Neural cell (in vitro differentiated cells): ENCODE data around the gene RFTN1. TPM values are rescaled to one million over a fixed set of nuclear protein-coding genes. Genes with fewer than 3 reads are reported as not detected.

ENCODE experiments used
- H2AFZ ChIP-seq: fragments of 200-600, 300-800 bp; sonication (generic), shearing (Covaris generic); 2 replicates; pipeline ENCODE4 v1.6.0; 2014; ENCODE audit warnings: low read depth, mild to moderate bottlenecking, antibody characterized with exemption, low read length, moderate library complexity
- H3F3A ChIP-seq: fragments of 200-600 bp; shearing (Covaris generic); 2 replicates; pipeline ENCODE4 v1.6.1; 2016; ENCODE audit warnings: mild to moderate bottlenecking, moderate library complexity, mixed read lengths, antibody characterized with exemption, low read length; ENCODE audit not compliant: insufficient read depth, poor library complexity, severe bottlenecking
- H3K27ac ChIP-seq: fragments of 200-600, 300-800 bp; sonication (generic), shearing (Covaris generic); 2 replicates; pipeline ENCODE4 v1.5.1; 2014; ENCODE audit warnings: mild to moderate bottlenecking, low read length, moderate library complexity
- H3K27me3 ChIP-seq: fragments of 300-800, 200-600 bp; sonication (generic), shearing (Covaris generic); 2 replicates; pipeline ENCODE4 v1.6.0; 2014; ENCODE audit warnings: mild to moderate bottlenecking, low read depth, low read length, moderate library complexity; ENCODE audit not compliant: insufficient read depth
- H3K36me3 ChIP-seq: fragments of 300-800, 200-600 bp; sonication (generic), shearing (Covaris generic); 2 replicates; pipeline ENCODE4 v1.5.1; 2014; ENCODE audit warnings: mild to moderate bottlenecking, antibody characterized with exemption, low read length, moderate library complexity; ENCODE audit not compliant: insufficient read depth
- H3K4me2 ChIP-seq: fragments of 300-800, 200-600 bp; sonication (generic), shearing (Covaris generic); 2 replicates; pipeline ENCODE4 v1.6.0; 2014; ENCODE audit warnings: mild to moderate bottlenecking, low read length
- H3K4me3 ChIP-seq: fragments of 300-800, 200-600 bp; sonication (generic), shearing (Covaris generic); 2 replicates; pipeline ENCODE4 v1.5.1; 2014; ENCODE audit warnings: mild to moderate bottlenecking, low read length, moderate library complexity
- H3K79me2 ChIP-seq: fragments of 200-600 bp; shearing (Covaris generic); replicated peaks from 2 replicates; pipeline ENCODE4 v1.6.0; 2014; ENCODE audit warnings: mild to moderate bottlenecking, low read length, moderate library complexity; ENCODE audit not compliant: insufficient read depth
- H3K9ac ChIP-seq: fragments of 300-800, 200-600 bp; sonication (generic), shearing (Covaris generic); 2 replicates; pipeline ENCODE4 v1.6.1; 2016; ENCODE audit warnings: mild to moderate bottlenecking, low read length, mixed read lengths
- H3K9me2 ChIP-seq: fragments of 200-600 bp; shearing (Covaris generic); 2 replicates; pipeline ENCODE4 v1.6.1; 2016; ENCODE audit warnings: mild to moderate bottlenecking, low read length, mixed read lengths; ENCODE audit not compliant: insufficient read depth
- H3K9me3 ChIP-seq: fragments of 200-600, 300-800 bp; sonication (generic), shearing (Covaris generic); 2 replicates; pipeline ENCODE4 v1.6.1; 2016; ENCODE audit warnings: mild to moderate bottlenecking, mixed run types, low read length, moderate library complexity, mixed read lengths
- H4K20me1 ChIP-seq: fragments of 200-600 bp; shearing (Covaris generic); 2 replicates; pipeline ENCODE4 v1.6.1; 2016; ENCODE audit warnings: mild to moderate bottlenecking, mixed run types; ENCODE audit not compliant: insufficient read depth
- EP300 ChIP-seq: fragments of 450-650 bp; conservative IDR thresholded peaks from 2 replicates; pipeline ENCODE4 v1.6.1; 2014; ENCODE audit warnings: antibody characterized with exemption, mild to moderate bottlenecking, moderate library complexity; ENCODE audit not compliant: poor library complexity, severe bottlenecking
- EZH2 ChIP-seq: fragments of 200-600, 300-800 bp; shearing (Covaris generic), sonication (generic); IDR thresholded peaks from 2 replicates; pipeline ENCODE4 v1.6.1; 2014; ENCODE audit warnings: antibody characterized with exemption, low read length, borderline replicate concordance, mild to moderate bottlenecking; ENCODE audit not compliant: insufficient read depth, poor library complexity, severe bottlenecking
- MXI1 ChIP-seq: fragments of 450-650 bp; conservative IDR thresholded peaks from 2 replicates; pipeline ENCODE4 v1.6.1; 2014; ENCODE audit warnings: antibody characterized with exemption, mild to moderate bottlenecking; ENCODE audit not compliant: poor library complexity, severe bottlenecking
- POLR2AphosphoS5 ChIP-seq: IDR thresholded peaks from 2 replicates; pipeline ENCODE4 v1.6.1; 2012
- RAD21 ChIP-seq: fragments of 450-650 bp; conservative IDR thresholded peaks from 2 replicates; pipeline ENCODE4 v1.6.1; 2014; ENCODE audit warnings: antibody characterized with exemption, mild to moderate bottlenecking, moderate library complexity
- SMC3 ChIP-seq: fragments of 450-650 bp; conservative IDR thresholded peaks from 2 replicates; pipeline ENCODE4 v1.6.1; 2014; ENCODE audit warnings: antibody characterized with exemption, mild to moderate bottlenecking, moderate library complexity; ENCODE audit not compliant: poor library complexity
- TAF1 ChIP-seq: IDR thresholded peaks from 2 replicates; pipeline ENCODE4 v1.6.1; 2012; ENCODE audit warnings: low read depth
- polyA plus RNA-seq: library from polyadenylated mRNA; depleted of rRNA; stranded (reverse); fragments of >200 nt; gene quantifications from 2 replicates; pipeline ENCODE4 v1.2.3, GENCODE V29; 2014
- TF ChIP-seq, protein P1 (sequence below): IDR thresholded peaks from 2 replicates; pipeline ENCODE4 v1.6.1; 2012; ENCODE audit warnings: borderline replicate concordance
- TF ChIP-seq, protein P2 (sequence below): fragments of 450-650 bp; IDR thresholded peaks from 2 replicates; pipeline ENCODE4 v1.5.1; 2014; ENCODE audit warnings: antibody characterized with exemption, mild to moderate bottlenecking, moderate library complexity; ENCODE audit not compliant: poor library complexity, severe bottlenecking

The RFTN1 gene
- polyA plus RNA-seq, 1 donor from 2014 or later = 36.8 TPM

DNA sequence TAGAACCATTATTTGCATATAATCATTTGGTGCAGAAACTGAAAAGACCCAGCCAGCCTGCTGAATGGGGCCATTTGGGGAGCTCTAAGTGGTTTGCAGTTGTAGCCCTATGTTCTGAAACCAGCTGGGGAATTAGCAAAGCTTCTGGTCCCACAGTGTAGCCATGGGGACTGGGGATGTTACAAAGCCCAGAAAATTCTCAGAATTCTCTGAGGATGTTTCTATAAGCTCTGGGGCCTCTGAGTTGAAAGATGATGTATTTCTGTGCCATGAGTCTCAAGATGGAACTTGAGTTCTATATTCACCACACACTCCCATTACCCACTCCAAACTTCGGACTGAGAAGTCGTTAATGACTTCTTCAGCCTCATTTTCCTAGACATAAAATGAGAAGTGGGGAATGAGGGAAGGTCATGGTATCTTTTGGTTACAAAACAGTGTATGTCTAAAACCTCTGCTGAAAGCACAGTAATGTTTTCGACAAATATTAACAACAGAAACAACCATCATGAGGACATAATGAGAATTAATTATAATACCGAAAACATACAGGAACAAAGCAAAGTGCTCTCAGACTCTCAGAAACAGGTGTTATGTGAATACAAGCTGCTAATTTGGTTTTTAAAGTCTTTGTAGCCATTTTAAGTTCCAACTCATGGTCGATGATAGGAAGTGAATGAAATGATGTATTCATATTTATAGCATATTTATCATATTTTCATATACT, 89.4 kb downstream of the RFTN1 start:
- no peak for TF ChIP-seq EZH2
- TF ChIP-seq MXI1 = no peak
- no peak for TF ChIP-seq POLR2AphosphoS5
- no peak for TF ChIP-seq TAF1
- no peak for TF ChIP-seq SMC3
- TF ChIP-seq RAD21 = no peak
- Histone ChIP-seq H3K9me3 (no peaks in the 10 kb centered on the region), H3K27ac (no peak overlapping the region)

DNA sequence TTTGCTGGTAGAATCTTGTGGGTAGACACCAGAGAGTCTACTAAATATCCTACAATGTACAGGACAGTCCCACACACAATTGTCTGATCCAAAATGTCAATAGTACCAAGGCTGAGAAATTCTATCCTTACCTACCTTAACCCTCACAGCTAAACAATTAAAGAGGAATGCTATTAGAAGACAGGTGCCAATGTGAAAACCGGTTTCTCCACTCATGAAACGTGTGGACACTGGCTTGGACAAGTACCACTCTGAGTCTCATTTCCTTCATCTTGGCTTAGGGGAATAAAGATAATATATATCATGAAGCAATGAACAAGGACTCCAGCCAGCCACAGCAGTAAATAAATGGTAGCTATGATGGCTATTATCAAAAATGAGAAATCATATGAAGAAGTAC, 90.2 kb downstream of the RFTN1 start:
- Histone ChIP-seq H3F3A (no peaks in the 10 kb centered on the region), H3K9me2 (no peaks in the 10 kb centered on the region), H3K9ac (no peak overlapping the region), H3K79me2 (no peaks in the 10 kb centered on the region), H3K36me3 (no peaks in the 10 kb centered on the region), H2AFZ (no peak overlapping the region), H3K4me3 (no peak overlapping the region), H4K20me1 (no peaks in the 10 kb centered on the region), H3K27me3 (no peaks in the 10 kb centered on the region), H3K4me2 (no peak overlapping the region), H3K9me3 (no peaks in the 10 kb centered on the region), H3K27ac (no peak overlapping the region)
- TF ChIP-seq RAD21 (no peak), POLR2AphosphoS5 (no peak), SMC3 (no peak), MXI1 (no peak), TAF1 (no peak), EP300 (no peak), EZH2 (no peak)
- TF ChIP-seq, protein P1, sequence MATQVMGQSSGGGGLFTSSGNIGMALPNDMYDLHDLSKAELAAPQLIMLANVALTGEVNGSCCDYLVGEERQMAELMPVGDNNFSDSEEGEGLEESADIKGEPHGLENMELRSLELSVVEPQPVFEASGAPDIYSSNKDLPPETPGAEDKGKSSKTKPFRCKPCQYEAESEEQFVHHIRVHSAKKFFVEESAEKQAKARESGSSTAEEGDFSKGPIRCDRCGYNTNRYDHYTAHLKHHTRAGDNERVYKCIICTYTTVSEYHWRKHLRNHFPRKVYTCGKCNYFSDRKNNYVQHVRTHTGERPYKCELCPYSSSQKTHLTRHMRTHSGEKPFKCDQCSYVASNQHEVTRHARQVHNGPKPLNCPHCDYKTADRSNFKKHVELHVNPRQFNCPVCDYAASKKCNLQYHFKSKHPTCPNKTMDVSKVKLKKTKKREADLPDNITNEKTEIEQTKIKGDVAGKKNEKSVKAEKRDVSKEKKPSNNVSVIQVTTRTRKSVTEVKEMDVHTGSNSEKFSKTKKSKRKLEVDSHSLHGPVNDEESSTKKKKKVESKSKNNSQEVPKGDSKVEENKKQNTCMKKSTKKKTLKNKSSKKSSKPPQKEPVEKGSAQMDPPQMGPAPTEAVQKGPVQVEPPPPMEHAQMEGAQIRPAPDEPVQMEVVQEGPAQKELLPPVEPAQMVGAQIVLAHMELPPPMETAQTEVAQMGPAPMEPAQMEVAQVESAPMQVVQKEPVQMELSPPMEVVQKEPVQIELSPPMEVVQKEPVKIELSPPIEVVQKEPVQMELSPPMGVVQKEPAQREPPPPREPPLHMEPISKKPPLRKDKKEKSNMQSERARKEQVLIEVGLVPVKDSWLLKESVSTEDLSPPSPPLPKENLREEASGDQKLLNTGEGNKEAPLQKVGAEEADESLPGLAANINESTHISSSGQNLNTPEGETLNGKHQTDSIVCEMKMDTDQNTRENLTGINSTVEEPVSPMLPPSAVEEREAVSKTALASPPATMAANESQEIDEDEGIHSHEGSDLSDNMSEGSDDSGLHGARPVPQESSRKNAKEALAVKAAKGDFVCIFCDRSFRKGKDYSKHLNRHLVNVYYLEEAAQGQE = no peak
- TF ChIP-seq, protein P2, sequence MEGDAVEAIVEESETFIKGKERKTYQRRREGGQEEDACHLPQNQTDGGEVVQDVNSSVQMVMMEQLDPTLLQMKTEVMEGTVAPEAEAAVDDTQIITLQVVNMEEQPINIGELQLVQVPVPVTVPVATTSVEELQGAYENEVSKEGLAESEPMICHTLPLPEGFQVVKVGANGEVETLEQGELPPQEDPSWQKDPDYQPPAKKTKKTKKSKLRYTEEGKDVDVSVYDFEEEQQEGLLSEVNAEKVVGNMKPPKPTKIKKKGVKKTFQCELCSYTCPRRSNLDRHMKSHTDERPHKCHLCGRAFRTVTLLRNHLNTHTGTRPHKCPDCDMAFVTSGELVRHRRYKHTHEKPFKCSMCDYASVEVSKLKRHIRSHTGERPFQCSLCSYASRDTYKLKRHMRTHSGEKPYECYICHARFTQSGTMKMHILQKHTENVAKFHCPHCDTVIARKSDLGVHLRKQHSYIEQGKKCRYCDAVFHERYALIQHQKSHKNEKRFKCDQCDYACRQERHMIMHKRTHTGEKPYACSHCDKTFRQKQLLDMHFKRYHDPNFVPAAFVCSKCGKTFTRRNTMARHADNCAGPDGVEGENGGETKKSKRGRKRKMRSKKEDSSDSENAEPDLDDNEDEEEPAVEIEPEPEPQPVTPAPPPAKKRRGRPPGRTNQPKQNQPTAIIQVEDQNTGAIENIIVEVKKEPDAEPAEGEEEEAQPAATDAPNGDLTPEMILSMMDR = no peak

More for the DNA sequence above, 89.4 kb downstream of the RFTN1 start:
- no peaks in the 10 kb centered on the region for H3K79me2 ChIP-seq
- H3F3A ChIP-seq = no peaks in the 10 kb centered on the region
- H3K27me3 ChIP-seq = no peaks in the 10 kb centered on the region
- no peak overlapping the region for H2AFZ ChIP-seq
- no peak overlapping the region for H3K4me3 ChIP-seq
- H3K9ac ChIP-seq = no peak overlapping the region
- no peaks in the 10 kb centered on the region for H3K9me2 ChIP-seq
- H3K36me3 ChIP-seq = no peaks in the 10 kb centered on the region
- H3K4me2 ChIP-seq = no peak overlapping the region
- H4K20me1 ChIP-seq = no peaks in the 10 kb centered on the region
